B cell (primary cell): ENCODE results near the gene SLC16A12. TPM values are rescaled to one million over a fixed set of nuclear protein-coding genes. Genes with fewer than 3 reads are reported as not detected.

ENCODE experiments used
- ATAC-seq: fragments of 200-7000 bp; cut with Tn5 transposase; one replicate; pipeline ENCODE4 v1.10.0; 2021; ENCODE audit warnings: low read depth, mild to moderate bottlenecking, moderate number of reproducible peaks, moderate library complexity
- CTCF ChIA-PET: fragments of 350-600 bp; sonication (Branson Sonifier 250); formaldehyde crosslinking; loops from one replicate; lab custom pipeline; 2021; ENCODE audit warnings: antibody characterized with exemption, inconsistent platforms; lab: Charles Lee
- POLR2A ChIA-PET: fragments of 350-600 bp; sonication (Branson Sonifier 250); formaldehyde crosslinking; loops from one replicate; lab custom pipeline; 2021; ENCODE audit warnings: antibody characterized with exemption; lab: Charles Lee
- DNase-seq: peaks from one replicate; pipeline ENCODE4 v3.0.0; 2013
- H2AFZ ChIP-seq: 2 replicates; pipeline ENCODE4 v1.6.1; 2012; ENCODE audit warnings: mild to moderate bottlenecking, low read depth, low read length; ENCODE audit not compliant: insufficient read depth, poor library complexity, severe bottlenecking
- H3K27ac ChIP-seq, 2 donors: 1 replicate in 1 of 2; 2 replicates in 1 of 2; pipeline ENCODE4 v1.5.1; 2012 to 2013; ENCODE audit warnings: low read length in 2 of 2, mild to moderate bottlenecking in 2 of 2, moderate library complexity in 1 of 2
- H3K27me3 ChIP-seq, 4 experiments: fragments of 200-600 bp in 1 of 4; sonication (generic) in 1 of 4; replicated peaks in 1 of 4; 1 replicate in 2 of 4; 2 replicates in 2 of 4; pipeline versions ENCODE4 v1.6.1 to v1.7.0; 2013 to 2016; ENCODE audit warnings: low read length in 3 of 4, mild to moderate bottlenecking in 2 of 4, mixed read lengths in 1 of 4, moderate library complexity in 1 of 4; ENCODE audit not compliant: insufficient read depth in 4 of 4, control insufficient read depth in 3 of 4; ENCODE audit errors: control extremely low read depth in 1 of 4
- H3K36me3 ChIP-seq, 2 experiments: replicated peaks in 1 of 2; 1 replicate in 1 of 2; 2 replicates in 1 of 2; pipeline versions ENCODE4 v1.6.1 to v1.7.1; 2013; ENCODE audit warnings: low read length in 1 of 2; ENCODE audit not compliant: insufficient read depth in 2 of 2, control insufficient read depth in 1 of 2; ENCODE audit errors: control extremely low read depth in 1 of 2, extremely low read depth in 1 of 2
- H3K4me1 ChIP-seq, 2 donors: fragments of 200-600 bp in 1 of 2; sonication (generic) in 1 of 2; 1 replicate in 1 of 2; 2 replicates in 1 of 2; pipeline versions ENCODE4 v1.5.1 to v1.6.1; 2013 to 2017; ENCODE audit warnings: low read length in 2 of 2; ENCODE audit not compliant: control insufficient read depth in 2 of 2, insufficient read depth in 2 of 2
- H3K4me2 ChIP-seq: replicated peaks from 2 replicates; pipeline ENCODE3; 2012; ENCODE audit warnings: mild to moderate bottlenecking, low read depth, low read length; ENCODE audit not compliant: poor library complexity, severe bottlenecking
- H3K4me3 ChIP-seq, 5 experiments: fragments of 200-600 bp in 1 of 5; sonication (generic) in 1 of 5; 1 replicate in 3 of 5; 2 replicates in 2 of 5; pipeline versions ENCODE4 v1.5.1 to v1.7.0; 2011 to 2016; ENCODE audit warnings: low read length in 4 of 5, mild to moderate bottlenecking in 4 of 5, low read depth in 2 of 5, control low read depth in 1 of 5, moderate library complexity in 1 of 5; ENCODE audit not compliant: insufficient read depth in 1 of 5; ENCODE audit errors: control extremely low read depth in 1 of 5, extremely low read depth in 1 of 5
- H3K79me2 ChIP-seq: fragments of 200-600 bp; sonication (generic); one replicate; pipeline ENCODE4 v1.6.0; 2016; ENCODE audit warnings: low read length; ENCODE audit not compliant: control insufficient read depth, insufficient read depth
- H3K9ac ChIP-seq: fragments of 200-600 bp; sonication (generic); 2 replicates; pipeline ENCODE4 v1.6.1; 2017; ENCODE audit warnings: mild to moderate bottlenecking, low read length, moderate library complexity
- H3K9me3 ChIP-seq, 3 donors: one replicate each; pipeline versions ENCODE4 v1.6.1 to v1.7.1; 2013; ENCODE audit warnings: low read length in 2 of 3; ENCODE audit not compliant: control insufficient read depth in 2 of 3, insufficient read depth in 1 of 3; ENCODE audit errors: control extremely low read depth in 1 of 3
- H4K20me1 ChIP-seq: 2 replicates; pipeline ENCODE4 v1.6.0; 2012; ENCODE audit warnings: mild to moderate bottlenecking, low read length; ENCODE audit not compliant: insufficient read depth, control insufficient read depth, poor library complexity, severe bottlenecking
- H3K27ac Mint-ChIP-seq: one replicate; pipeline ENCODE4 v1.8.0; 2021; ENCODE audit warnings: mixed read lengths
- H3K27me3 Mint-ChIP-seq: one replicate; pipeline ENCODE4 v1.8.0; 2021; ENCODE audit warnings: mixed read lengths
- H3K4me1 Mint-ChIP-seq: one replicate; pipeline ENCODE4 v1.8.0; 2021; ENCODE audit warnings: mixed read lengths
- H3K4me3 Mint-ChIP-seq: one replicate; pipeline ENCODE4 v1.8.0; 2021; ENCODE audit warnings: mixed read lengths
- H3K9me3 Mint-ChIP-seq: one replicate; pipeline ENCODE4 v1.8.0; 2022; ENCODE audit warnings: mixed read lengths; ENCODE audit not compliant: insufficient read depth
- EZH2 ChIP-seq: IDR thresholded peaks from 2 replicates; pipeline ENCODE4 v1.6.1; 2012; ENCODE audit warnings: borderline replicate concordance, low read depth, mild to moderate bottlenecking, moderate library complexity, low read length; ENCODE audit not compliant: insufficient read depth, poor library complexity, severe bottlenecking
- WGBS: methylation state at CpG from one replicate; pipeline ENCODE4 v1.1.5; 2013; ENCODE audit warnings: missing lambda C conversion rate; ENCODE audit not compliant: insufficient coverage; 5-methylcytosine and 5-hydroxymethylcytosine counted together
- intact Hi-C: fragments of 100-400 bp; cut with micrococcal nuclease; formaldehyde crosslinking; loops from one replicate; pipeline ENCODE4 v1.10.0; 2022
- polyA plus RNA-seq: library from polyadenylated mRNA; depleted of rRNA; stranded (reverse); fragments of >200 nt; gene quantifications from 2 replicates; pipeline ENCODE4 v1.2.3, GENCODE V29; 2012
- total RNA-seq, 2 donors: library from RNA; stranded (reverse); fragments of 120-200 nt in 1 of 2; gene quantifications; 1 replicate in 1 of 2; 2 replicates in 1 of 2; pipeline versions ENCODE4 v1.2.3 to v1.2.4, GENCODE V29; 2013 to 2022
- TF ChIP-seq, protein P1 (sequence below): fragments of 200-600 bp; IDR thresholded peaks from one replicate; pipeline ENCODE4 v1.8.0; 2022; ENCODE audit warnings: antibody characterized with exemption, mild to moderate bottlenecking

The SLC16A12 gene
- total and polyA plus RNA-seq, 2 donors (not counting 1 experiment from before 2014, with no cell fraction given), result not detected

DNA sequence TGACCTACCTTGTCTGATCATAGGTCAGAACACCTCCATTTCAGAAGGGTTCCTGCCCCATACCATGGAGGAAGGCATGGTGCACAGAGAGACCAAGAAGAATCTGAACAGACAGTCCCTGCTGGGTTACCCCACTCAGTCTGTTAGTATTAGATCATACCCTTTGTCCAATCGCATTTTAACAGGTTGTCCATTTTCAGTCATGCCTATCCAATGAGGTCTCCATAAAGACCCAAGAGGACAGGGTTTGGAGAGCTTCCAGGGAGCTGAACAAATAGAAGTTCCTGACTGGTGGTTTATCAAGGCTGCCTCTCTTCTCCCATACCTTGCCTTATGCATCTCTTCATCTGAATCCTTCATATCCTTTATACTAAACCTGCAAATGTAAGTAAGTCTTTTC, 21.2 kb upstream of the SLC16A12 start:
- Histone ChIP-seq H3K4me3 (no peak overlapping the region), H3K4me2 (no peak overlapping the region), H3K79me2 (no peaks in the 10 kb centered on the region), H3K36me3 (no peaks in the 10 kb centered on the region), H2AFZ (no peak overlapping the region), H3K9me3 (no peaks in the 10 kb centered on the region), H3K9ac (no peak overlapping the region), H3K27ac (no peak overlapping the region), H3K4me1 (no peaks in the 10 kb centered on the region), H3K27me3 (no peaks in the 10 kb centered on the region), H4K20me1 (no peaks in the 10 kb centered on the region)
- H3K27ac Mint-ChIP-seq, result no peak overlapping the region
- POLR2A ChIA-PET, result no interaction called here
- WGBS, result no CpG with 5 or more reads among the region's 1 CpG
- intact Hi-C loops, result no loop called here
- H3K4me1 Mint-ChIP-seq, result no peaks in the 10 kb centered on the region
- ATAC-seq, result no peak
- no peaks in the 10 kb centered on the region for H3K9me3 Mint-ChIP-seq
- H3K27me3 Mint-ChIP-seq, result peaks cover 10% of the 10 kb centered on the region
- TF ChIP-seq, protein P1, sequence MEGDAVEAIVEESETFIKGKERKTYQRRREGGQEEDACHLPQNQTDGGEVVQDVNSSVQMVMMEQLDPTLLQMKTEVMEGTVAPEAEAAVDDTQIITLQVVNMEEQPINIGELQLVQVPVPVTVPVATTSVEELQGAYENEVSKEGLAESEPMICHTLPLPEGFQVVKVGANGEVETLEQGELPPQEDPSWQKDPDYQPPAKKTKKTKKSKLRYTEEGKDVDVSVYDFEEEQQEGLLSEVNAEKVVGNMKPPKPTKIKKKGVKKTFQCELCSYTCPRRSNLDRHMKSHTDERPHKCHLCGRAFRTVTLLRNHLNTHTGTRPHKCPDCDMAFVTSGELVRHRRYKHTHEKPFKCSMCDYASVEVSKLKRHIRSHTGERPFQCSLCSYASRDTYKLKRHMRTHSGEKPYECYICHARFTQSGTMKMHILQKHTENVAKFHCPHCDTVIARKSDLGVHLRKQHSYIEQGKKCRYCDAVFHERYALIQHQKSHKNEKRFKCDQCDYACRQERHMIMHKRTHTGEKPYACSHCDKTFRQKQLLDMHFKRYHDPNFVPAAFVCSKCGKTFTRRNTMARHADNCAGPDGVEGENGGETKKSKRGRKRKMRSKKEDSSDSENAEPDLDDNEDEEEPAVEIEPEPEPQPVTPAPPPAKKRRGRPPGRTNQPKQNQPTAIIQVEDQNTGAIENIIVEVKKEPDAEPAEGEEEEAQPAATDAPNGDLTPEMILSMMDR, result no peak
- no peak for TF ChIP-seq EZH2
- no peak for DNase-seq
- H3K4me3 Mint-ChIP-seq, result no peak overlapping the region
- CTCF ChIA-PET, result interaction anchor here (1.2 kb wide), 1 partner anchor 144 kb away, joined by 3 read pairs; no protein-coding TSS in a partner anchor

DNA sequence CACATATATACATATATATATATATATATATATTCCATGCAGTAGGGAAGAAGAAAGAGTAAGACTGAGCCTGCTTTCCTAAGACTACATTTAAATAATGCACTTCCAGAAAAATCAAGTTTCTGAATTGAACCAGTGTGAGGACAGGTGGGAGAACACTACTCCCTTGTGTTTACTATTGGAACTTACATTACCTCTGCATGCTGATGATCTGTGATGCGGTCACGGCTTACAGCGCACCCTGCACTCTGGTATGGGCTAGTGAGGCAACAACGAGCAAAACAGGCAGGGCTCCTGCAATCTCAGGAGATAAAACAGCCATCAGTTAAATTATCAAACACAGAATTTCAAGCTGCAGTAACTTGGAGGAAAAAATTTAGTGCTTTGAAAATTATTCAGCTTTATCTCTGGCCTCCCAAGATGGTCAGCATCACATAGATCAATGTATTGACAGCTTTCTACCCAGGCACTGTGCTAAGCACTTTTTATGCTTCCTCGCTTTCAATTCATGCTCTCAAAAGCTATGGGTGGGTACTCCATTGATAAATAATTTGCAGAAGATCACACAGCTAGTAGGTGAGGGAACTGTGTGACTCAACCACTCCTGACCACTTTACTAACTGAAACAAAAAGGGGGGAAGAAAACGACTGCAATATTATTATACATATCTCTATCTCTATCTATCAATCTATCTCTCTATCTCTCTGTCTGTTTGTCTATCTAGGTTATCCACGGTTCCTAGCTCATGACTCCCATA, 20.5 kb upstream of the SLC16A12 start:
- H3K27me3 ChIP-seq, result no peaks in the 10 kb centered on the region
- Mint-ChIP-seq H3K27ac (no peak overlapping the region), H3K27me3 (peaks cover 12% of the 10 kb centered on the region), H3K9me3 (no peaks in the 10 kb centered on the region), H3K4me3 (no peak overlapping the region), H3K4me1 (no peaks in the 10 kb centered on the region)
- H2AFZ ChIP-seq, result no peak overlapping the region
- no peak for ATAC-seq
- no peak overlapping the region for H3K27ac ChIP-seq
- no peak overlapping the region for H3K4me2 ChIP-seq
- ChIA-PET POLR2A (no interaction called here), CTCF (interaction anchor here (1.1 to 1.2 kb wide), 2 partner anchors 7 to 145 kb away, joined by 3 read pairs; no protein-coding TSS in a partner anchor)
- no peak overlapping the region for H3K9ac ChIP-seq
- DNase-seq, result no peak
- H3K4me1 ChIP-seq, result no peaks in the 10 kb centered on the region
- 92% methylated on average over 3 of the region's 7 CpGs for WGBS
- no peaks in the 10 kb centered on the region for H4K20me1 ChIP-seq
- H3K9me3 ChIP-seq, result no peaks in the 10 kb centered on the region
- H3K79me2 ChIP-seq, result no peaks in the 10 kb centered on the region
- no peaks in the 10 kb centered on the region for H3K36me3 ChIP-seq
- TF ChIP-seq EZH2, result no peak
- TF ChIP-seq, protein P1, result no peak
- H3K4me3 ChIP-seq, result no peak overlapping the region
- intact Hi-C loops, result no loop called here
